ENCODE data around the gene MC5R.

The MC5R gene

GRCh38 chr18:13823707-13824395, at the start of gene MC5R:
TSS of gene MC5R (plus strand) at chr18:13824149. CDS start at chr18:13825766, 1,617 bp downstream.
- TF ChIP-seq CTCF (conservative IDR thresholded peaks at IDR 0.05; ENCODE audit: low read length): peak; percentile 63
- peak; percentile 35 for DNase-seq (ENCODE audit: low read depth)
- H3K4me3 ChIP-seq (ENCODE audit: low read length): peak within 1 kb of the TSS; percentile 34

- DNase-seq (ENCODE audit: low read depth): no peak
- TF ChIP-seq CTCF (conservative IDR thresholded peaks at IDR 0.05; ENCODE audit: low read length): no peak
- no peak overlapping the region for H3K4me3 ChIP-seq (ENCODE audit: low read length)
Measured at GRCh38 chr18:13775058-13775457, 48.9 kb upstream of the MC5R start.

DNA sequence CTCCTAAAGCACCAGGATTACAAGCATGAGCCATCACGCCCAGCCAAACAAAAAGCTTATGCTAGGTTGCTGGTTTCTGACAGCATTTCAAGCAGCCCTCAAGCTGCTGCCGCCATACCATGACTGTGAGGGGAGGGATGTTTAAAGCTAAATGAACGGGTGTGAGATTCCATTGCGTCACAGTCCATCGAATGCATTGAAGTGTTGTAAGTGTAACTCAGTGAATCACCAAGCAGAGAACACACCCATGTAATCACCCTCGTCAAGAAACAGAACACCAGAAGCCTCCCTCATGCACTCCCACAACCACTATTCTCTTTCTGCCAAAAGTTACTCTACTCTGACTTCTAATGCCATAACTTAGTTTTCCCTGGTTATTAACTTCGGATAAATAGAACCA, 32.8 kb upstream of the MC5R start:
- DNase-seq (ENCODE audit: low read depth): no peak
- no peak overlapping the region for H3K4me3 ChIP-seq (ENCODE audit: low read length)
- TF ChIP-seq CTCF (conservative IDR thresholded peaks at IDR 0.05; ENCODE audit: low read length): no peak

- DNase-seq (ENCODE audit: low read depth): no peak
- no peak for TF ChIP-seq CTCF (conservative IDR thresholded peaks at IDR 0.05; ENCODE audit: low read length)
- no peak overlapping the region for H3K4me3 ChIP-seq (ENCODE audit: low read length)
Measured at GRCh38 chr18:13793819-13794218, 30.1 kb upstream of the MC5R start.

DNA sequence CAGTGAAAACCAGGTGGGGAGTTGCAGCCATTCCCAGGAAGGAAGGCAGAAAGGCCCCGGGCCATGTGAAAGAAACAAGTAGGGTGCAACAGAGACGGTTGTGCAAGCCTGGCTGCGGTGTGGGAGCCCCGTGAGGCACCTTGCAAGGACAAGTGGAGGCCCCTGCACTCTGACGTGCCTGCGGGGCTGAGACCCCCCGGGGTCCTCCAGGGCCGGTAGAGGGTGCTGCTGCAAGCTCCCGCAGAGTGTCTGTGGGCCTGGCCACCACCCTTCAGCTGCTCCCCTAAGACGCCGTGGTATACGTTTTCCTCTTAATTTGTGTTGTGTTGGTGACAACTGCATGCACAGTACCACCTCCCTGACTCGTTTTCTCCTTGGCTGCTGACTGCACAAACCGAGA, 27.4 kb upstream of the MC5R start:
- TF ChIP-seq CTCF (conservative IDR thresholded peaks at IDR 0.05; ENCODE audit: low read length): no peak
- no peak overlapping the region for H3K4me3 ChIP-seq (ENCODE audit: low read length)
- DNase-seq (ENCODE audit: low read depth): no peak

- TF ChIP-seq CTCF (conservative IDR thresholded peaks at IDR 0.05; ENCODE audit: low read length): no peak
Measured at GRCh38 chr18:13797157-13797611, 26.8 kb upstream of the MC5R start.

GRCh38 chr18:13799396-13799795, 24.6 kb upstream of the MC5R start:
- TF ChIP-seq CTCF (conservative IDR thresholded peaks at IDR 0.05; ENCODE audit: low read length): no peak
- no peak overlapping the region for H3K4me3 ChIP-seq (ENCODE audit: low read length)
- DNase-seq (ENCODE audit: low read depth): no peak

More at GRCh38 chr18:13797157-13797611, 26.8 kb upstream of the MC5R start:
- peak; percentile 22 for DNase-seq (ENCODE audit: low read depth)
- no peak overlapping the region for H3K4me3 ChIP-seq (ENCODE audit: low read length)

Data from AG10803 (cell line).